ENCODE results near the gene BATF2. TPM values are rescaled to one million over a fixed set of nuclear protein-coding genes. Genes with fewer than 3 reads are reported as not detected.
A peak's percentile ranks its signal among the peaks of the same experiment; 100 is the strongest.

The BATF2 gene
- total and polyA plus RNA-seq, 9 of the 15 experiments (the other 6 are each of a cell fraction or from before 2014, with no cell fraction given), result 1.7 to 8.9 (median 6.4) TPM

DNA sequence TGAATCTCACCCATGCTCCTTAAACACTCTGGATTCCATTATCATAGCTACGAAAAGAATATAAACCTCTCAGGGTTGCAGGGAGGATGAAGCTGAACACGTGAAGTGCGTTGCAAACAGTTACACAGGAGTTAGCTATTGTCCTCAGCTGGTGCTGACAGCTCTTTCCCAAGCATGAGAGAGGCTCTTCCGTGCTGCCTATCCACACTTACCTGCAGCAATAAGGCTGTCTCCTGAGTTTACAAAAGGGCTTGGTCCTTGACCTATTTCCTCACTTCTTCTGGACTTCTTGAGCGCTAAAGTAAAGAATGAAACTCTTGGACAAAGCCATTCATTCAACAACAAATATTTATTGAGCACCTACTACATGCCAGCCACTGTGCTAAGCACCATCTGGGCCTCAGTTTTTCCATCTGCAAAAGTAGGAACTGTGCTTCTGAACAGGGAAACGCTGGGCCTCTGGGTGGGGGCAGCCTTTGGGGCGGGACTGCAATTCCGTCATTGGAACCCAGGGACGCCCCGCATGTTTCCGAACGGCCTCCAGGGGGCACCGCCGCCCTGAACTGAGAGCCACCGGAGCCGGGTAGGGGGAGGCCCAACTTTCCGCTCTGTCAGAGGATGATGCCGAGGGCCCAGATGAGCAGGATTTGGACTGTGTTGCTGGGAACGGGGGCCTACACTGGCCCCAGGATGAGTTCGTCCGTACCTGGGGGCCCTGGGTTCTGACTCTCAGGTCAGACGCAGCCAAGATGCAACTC, 16.5 kb upstream of the BATF2 start (continued):
- TF ChIP-seq, protein P1, sequence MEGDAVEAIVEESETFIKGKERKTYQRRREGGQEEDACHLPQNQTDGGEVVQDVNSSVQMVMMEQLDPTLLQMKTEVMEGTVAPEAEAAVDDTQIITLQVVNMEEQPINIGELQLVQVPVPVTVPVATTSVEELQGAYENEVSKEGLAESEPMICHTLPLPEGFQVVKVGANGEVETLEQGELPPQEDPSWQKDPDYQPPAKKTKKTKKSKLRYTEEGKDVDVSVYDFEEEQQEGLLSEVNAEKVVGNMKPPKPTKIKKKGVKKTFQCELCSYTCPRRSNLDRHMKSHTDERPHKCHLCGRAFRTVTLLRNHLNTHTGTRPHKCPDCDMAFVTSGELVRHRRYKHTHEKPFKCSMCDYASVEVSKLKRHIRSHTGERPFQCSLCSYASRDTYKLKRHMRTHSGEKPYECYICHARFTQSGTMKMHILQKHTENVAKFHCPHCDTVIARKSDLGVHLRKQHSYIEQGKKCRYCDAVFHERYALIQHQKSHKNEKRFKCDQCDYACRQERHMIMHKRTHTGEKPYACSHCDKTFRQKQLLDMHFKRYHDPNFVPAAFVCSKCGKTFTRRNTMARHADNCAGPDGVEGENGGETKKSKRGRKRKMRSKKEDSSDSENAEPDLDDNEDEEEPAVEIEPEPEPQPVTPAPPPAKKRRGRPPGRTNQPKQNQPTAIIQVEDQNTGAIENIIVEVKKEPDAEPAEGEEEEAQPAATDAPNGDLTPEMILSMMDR (IDR thresholded peaks at IDR 0.05 in 2 of 3, conservative IDR thresholded peaks at IDR 0.05 in 1 of 3; ENCODE audit: insufficient read depth in 2 of 3, low read depth in 1 of 3, low read length in 3 of 3), result peak; percentile 84 to 96 (median 94)
- TF ChIP-seq CEBPG (CRISPR knock-in tag; IDR thresholded peaks at IDR 0.05) (0 out of 2 replicates have a peak, but pooled peaks have one; percentile 8), CEBPG (tag; conservative IDR thresholded peaks at IDR 0.05 in 1 of 2, IDR thresholded peaks at IDR 0.05 in 1 of 2) (no peak), JUN (IDR thresholded peaks at IDR 0.05; ENCODE audit: borderline replicate concordance, low read depth, low read length) (no peak), JUN (CRISPR knock-in tag; IDR thresholded peaks at IDR 0.05; ENCODE audit: borderline replicate concordance) (0 out of 2 replicates have a peak, but pooled peaks have one; percentile 32), NR1H2 (CRISPR knock-in tag; IDR thresholded peaks at IDR 0.05) (no peak), SMARCE1 (IDR thresholded peaks at IDR 0.05) (peak; percentile 72), ZC3H4 (CRISPR knock-in tag; IDR thresholded peaks at IDR 0.05; ENCODE audit: borderline replicate concordance) (no peak; the same call in 1 of the 2 replicates), ELF1 (tag; IDR thresholded peaks at IDR 0.05) (0 out of 2 replicates have a peak, but pooled peaks have one; percentile 48), ZNF280B (CRISPR knock-in tag; IDR thresholded peaks at IDR 0.05) (no peak), CREM (IDR thresholded peaks at IDR 0.05; ENCODE audit: low read depth) (peak; percentile 68; the same call in 1 of the 2 replicates), SMAD2 (IDR thresholded peaks at IDR 0.05; ENCODE audit: low read depth, low read length) (no peak), YY1 (IDR thresholded peaks at IDR 0.05; ENCODE audit: borderline replicate concordance in 1 of 3, control insufficient read depth in 1 of 3, extremely low read depth in 1 of 3, insufficient read depth in 3 of 3, insufficient read length in 1 of 3, insufficient replicate concordance in 2 of 3, low read depth in 1 of 3, low read length in 2 of 3) (peak in 1 of 3 experiments; percentile 13), TARDBP (IDR thresholded peaks at IDR 0.05) (0 out of 2 replicates have a peak, but pooled peaks have one; percentile 54), SIN3A (IDR thresholded peaks at IDR 0.05; ENCODE audit: borderline replicate concordance in 2 of 2, control insufficient read depth in 1 of 2, low read depth in 2 of 2, low read length in 2 of 2) (0 out of 4 replicates have a peak, but pooled peaks of 1 of the 2 experiments have one; percentile 26), NONO (IDR thresholded peaks at IDR 0.05; ENCODE audit: low read depth in 2 of 2, low read length in 1 of 2) (0 out of 4 replicates have a peak, but pooled peaks of 1 of the 2 experiments have one; percentile 9), TAF1 (IDR thresholded peaks at IDR 0.05; ENCODE audit: control insufficient read depth, extremely low read depth, insufficient read depth, low read length, severe bottlenecking) (peak; percentile 34), ZFP36 (IDR thresholded peaks at IDR 0.05; ENCODE audit: low read depth, low read length, partially characterized antibody) (peak; percentile 4)
- TF ChIP-seq, protein P2, sequence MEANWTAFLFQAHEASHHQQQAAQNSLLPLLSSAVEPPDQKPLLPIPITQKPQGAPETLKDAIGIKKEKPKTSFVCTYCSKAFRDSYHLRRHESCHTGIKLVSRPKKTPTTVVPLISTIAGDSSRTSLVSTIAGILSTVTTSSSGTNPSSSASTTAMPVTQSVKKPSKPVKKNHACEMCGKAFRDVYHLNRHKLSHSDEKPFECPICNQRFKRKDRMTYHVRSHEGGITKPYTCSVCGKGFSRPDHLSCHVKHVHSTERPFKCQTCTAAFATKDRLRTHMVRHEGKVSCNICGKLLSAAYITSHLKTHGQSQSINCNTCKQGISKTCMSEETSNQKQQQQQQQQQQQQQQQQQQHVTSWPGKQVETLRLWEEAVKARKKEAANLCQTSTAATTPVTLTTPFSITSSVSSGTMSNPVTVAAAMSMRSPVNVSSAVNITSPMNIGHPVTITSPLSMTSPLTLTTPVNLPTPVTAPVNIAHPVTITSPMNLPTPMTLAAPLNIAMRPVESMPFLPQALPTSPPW (CRISPR knock-in tag; IDR thresholded peaks at IDR 0.05), result peak; percentile 82
